Dermis microvascular lymphatic vessel endothelial cell (primary cell): ENCODE results near the gene FZD10. TPM values are rescaled to one million over a fixed set of nuclear protein-coding genes. Genes with fewer than 3 reads are reported as not detected.

Experiments used
- DNase-seq, 2 donors: peaks; one replicate each; pipeline versions ENCODE4 v3.0.0 to v3.0.0-alpha.2; 2010; ENCODE audit warnings: low read depth in 2 of 2
- total RNA-seq: library from RNA; depleted of rRNA; stranded (reverse); fragments of >200 nt; gene quantifications from 2 replicates; pipeline ENCODE4 v1.2.1, GENCODE V29; 2014

The FZD10 gene
- total RNA-seq, 1 donor from 2014 or later, result 6.4 TPM

GRCh38 chr12:130204541-130204953 is 42.3 kb downstream of the FZD10 start:
- no peak for DNase-seq

- no peak for DNase-seq
Observed at GRCh38 chr12:130205495-130205894, 43.2 kb downstream of the FZD10 start.

- DNase-seq, result no peak
Observed at GRCh38 chr12:130212384-130212989, 50.2 kb downstream of the FZD10 start.

GRCh38 chr12:130213249-130213648 is 51.0 kb downstream of the FZD10 start:
- no peak for DNase-seq

DNA sequence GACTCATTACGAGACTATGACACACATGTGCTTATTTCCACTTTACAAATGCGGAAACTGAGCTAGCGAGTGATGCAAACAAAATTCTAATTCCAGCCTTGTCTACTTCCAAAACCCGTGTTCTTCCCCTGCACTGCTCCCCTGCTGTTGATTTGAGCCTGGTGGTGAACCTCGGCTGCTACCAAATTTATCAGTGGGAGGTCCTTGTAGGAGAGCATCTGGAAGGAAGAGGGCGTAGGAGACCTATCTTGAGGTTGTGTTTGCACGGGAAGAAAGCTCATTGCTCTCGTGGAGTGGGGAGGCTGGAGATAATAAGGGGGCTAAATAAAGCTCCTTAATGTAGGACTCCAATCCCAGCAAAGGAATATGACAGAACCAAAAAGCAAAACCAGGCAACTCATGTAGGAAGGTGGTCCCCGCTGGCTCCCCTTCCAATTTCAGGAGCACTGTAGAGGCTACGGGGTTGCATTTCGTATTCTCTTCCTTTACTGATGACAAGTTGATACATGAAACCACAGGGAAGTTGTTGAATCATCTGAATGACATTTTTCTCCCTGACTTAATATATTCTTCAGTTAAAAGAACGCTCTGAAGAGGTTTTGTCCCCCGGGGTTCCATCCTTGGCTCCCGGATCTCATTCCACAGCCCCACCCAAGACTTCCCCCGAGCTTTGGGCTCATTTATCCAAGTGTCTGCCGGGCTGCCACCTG is 52.6 kb downstream of the FZD10 start:
- no peak for DNase-seq

Other genes starting within 250 kb of the FZD10 start
- under 0.01 TPM in 1 of 2 replicates, not detected in the other for gene PIWIL1, start 175.4 kb downstream of the FZD10 start, total RNA-seq